ENCODE results near the gene CR1L. TPM values are rescaled to one million over a fixed set of nuclear protein-coding genes. Genes with fewer than 3 reads are reported as not detected.
A peak's percentile ranks its signal among the peaks of the same experiment; 100 is the strongest.
"Not testable (repeated sequence)": the region's sequence is repeated elsewhere in the genome, so short reads cannot be mapped to it uniquely, and the experiment has no call there.

Gene CR1L
- total RNA-seq, 1 donor from 2014 or later, result not detected

GRCh38 chr1:207646944-207647579, 2.1 kb downstream of the CR1L start:
- DNase-seq, result no peak

DNA sequence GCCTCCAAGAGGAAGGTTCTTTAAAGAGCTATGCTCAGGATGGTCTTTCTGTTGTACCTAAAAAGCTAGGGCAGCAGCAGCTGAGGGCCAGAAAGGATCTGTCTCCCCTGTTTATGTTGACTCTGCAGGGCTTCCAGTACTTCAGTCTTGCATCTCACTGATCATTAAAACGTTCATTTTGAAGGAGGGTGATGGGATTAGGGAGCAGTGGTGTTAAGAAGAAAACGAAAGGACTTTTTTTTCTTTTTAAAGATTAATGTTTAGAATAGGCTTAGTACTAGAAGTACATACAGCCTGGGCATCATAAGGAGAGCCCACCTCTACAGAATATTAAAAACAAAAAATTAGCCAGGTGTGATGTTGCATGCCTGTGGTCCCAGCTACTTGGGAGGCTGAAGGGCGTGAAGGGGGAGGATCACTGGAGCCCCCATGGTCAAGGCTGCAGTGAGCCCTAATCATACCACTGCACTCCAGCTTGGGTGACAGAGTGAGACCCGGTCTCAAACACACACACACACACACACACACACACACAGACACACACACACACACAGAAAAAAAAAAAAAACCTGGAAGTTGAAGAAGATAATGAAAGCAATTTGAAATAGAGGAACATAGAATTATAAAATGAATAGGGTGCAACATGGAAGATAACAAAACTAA, 2.9 kb downstream of the CR1L start:
- no peak for DNase-seq

- no peak for DNase-seq
These were observed 3.6 kb downstream of the CR1L start for GRCh38 chr1:207648334-207649209.

DNA sequence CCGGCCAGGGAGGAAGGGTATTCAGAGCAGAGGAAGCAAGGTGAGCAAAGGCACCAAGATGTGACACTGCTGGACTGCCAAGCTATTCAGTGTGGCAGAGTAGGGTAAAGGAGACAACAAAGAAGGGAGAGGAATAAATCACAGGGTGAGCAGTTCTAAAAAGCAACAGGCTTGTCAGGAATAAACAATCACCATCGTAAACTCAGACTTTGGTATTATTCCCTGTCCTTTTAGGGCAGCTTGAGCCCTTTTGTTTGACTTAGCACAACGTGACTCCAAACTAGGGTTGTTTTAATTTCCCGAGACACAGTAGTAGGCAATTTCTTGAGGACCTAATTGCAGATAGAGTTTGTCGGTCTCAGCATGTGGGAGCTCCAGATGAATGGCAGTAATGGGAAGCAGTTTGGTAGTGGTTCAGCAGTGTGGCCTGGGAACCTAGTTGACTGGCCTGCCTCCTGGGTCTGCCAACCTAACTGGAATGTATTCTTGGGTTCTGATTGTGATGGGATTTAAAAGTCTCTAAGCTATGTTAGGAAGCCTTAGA, 4.3 kb downstream of the CR1L start:
- no peak for DNase-seq

DNA sequence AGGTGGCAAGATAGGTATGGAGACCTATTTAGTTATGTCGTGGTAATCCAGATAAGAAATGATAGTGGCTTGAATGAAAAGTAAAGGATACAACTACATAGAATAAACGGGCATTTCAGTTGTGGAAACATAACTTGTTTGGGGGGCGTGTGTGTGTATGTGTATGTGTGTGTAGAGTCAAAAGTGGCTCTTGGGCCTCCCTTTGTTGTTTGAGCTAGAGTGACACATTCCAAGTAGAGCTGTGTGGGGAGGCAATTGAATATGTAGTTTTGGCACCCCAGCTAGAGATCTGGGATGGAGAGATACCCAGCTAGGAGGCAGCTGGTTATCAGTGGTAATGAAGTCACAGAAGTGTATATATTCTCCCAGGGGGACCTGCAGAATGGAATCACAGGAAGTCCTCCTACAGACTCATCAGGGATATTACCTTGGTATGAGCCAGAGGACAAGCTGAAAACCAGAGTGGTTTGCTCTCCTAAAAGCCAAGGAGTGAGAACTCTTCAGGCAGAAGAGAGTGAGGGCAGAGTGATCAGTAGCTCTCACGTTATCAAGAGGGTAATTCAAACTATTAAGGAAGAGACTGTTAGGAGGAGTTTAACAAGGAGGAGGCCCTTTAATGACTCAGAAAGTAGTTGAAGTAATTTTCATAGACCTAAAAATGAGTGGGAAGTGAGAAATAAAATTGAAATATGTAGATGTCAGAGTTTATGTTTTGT, 5.1 kb downstream of the CR1L start:
- no peak for DNase-seq

DNA sequence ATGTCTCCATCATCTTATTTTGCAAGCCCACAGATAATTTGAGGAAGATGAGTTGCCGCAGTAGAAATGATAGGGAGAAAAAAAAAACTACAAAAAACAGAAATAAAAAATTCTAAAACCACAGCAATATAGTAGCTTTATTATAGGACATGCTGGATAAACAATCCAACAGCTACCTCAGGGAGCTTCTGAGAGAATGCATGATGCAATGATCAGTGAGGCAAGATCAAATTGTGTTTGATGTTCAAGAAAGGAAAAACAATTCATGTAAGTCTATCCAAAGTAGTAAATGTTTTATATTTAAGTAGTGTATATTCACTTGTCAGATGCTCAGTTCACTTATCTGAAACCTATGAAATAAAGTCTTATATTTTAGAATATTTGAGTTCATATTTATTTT, 6.7 kb downstream of the CR1L start:
- DNase-seq, result no peak

DNA sequence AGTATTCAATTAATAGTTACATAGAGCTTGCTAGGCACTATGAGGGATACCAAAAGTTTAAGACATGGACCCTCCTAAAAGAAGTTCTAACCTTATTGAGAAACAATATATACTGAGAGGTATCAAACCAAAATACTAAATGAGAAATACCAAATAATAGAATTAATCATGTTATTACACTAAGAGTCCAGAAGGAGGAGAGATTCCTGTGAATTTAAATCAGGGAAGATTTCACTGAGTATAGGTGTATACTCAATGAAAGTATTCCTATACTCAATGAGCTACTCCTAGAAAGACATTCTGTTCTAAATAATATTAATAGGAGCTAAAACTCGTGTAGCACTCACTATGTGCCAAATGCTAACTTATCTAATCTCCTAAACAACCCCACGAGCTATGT, 9.4 kb downstream of the CR1L start:
- DNase-seq, result no peak

- DNase-seq, result no peak
These were observed 13.5 kb downstream of the CR1L start for GRCh38 chr1:207658408-207658807.

DNA sequence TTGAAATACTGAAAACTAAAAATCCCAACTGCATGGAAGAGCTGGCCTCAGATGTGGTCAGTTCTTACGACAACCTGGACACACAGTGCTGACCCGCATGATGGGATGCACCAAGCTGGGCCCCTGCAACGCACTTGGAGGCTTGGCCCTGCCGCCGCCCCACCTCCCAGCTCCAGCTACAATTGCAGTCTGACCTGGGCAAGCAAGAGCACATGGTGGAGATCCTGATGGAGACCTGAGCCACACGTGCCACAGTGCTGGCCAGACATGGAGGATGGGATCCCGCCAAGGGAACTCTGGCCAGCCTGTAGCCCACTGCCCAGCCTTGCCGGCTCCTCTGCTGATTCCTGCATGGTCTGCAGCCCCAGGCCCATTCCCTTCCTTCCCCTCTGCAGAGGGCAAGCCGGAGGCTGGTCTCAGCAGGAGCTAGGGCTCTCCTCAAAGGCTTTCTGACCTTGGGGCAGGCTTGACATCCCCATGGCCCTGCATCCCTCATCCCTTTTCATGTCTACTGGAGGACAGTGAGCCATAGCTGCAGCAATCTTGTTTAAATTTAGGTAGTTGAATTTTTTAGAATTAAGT, 14.1 kb downstream of the CR1L start:
- DNase-seq, result no peak

DNA sequence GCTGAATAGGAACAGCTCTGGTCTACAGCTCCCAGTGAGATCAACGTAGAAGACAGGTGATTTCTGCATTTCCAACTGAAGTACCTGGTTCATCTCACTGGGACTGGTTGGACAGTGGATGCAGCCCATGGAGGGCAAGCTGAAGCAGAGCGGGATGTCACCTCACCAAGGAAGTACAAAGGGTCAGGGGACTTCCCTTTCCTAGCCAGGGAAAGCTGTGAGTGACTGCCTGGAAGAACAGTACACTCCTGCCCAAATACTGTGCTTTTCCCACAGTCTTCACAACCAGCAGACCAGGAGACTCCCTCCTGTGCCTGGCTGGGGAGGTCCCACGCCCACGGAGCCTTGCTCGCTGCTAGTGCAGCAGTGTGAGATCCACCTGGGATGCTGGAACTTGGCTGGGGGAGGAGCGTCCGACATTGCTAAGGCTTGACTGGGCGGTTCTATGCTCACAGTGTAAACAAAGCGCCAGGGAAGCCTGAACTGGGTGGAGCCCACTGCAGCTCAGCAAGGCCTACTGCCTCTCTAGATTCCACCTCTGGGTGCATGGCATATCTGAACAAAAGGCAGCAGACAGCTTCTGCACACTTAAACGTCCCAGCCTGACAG, 14.7 kb downstream of the CR1L start:
- no peak for DNase-seq

DNA sequence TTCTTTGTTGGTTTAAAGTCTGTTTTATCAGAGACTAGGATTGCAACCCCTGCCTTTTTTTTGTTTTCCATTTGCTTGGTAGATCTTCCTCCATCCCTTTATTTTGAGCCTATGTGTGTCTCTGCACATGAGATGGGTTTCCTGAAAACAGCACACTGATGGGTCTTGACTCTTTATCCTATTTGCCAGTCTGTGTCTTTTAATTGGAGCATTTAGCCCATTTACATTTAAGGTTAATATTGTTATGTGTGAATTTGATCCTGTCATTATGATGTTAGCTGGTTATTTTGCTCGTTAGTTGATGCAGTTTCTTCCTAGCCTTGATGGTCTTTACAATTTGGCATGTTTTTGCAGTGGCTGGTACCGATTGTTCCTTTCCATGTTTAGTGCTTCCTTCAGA, 16.5 kb downstream of the CR1L start:
- DNase-seq, result not testable (repeated sequence)

DNA sequence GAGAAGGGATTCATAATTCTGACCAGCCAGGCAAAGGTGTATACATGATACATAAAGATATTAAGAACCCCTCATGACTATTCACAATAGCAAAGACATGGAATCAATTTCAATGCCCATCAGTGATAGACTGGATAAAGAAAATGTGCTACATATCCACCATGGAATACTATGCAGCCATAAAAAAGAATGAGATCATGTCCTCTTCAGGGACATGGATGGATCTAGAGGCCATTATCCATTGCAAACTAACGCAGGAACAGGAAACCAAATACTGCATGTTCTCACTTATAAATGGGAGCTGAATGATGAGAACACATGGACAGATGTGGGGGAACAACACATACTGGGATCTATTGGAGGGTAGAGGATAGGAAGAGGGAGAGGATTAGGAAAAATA, 21.4 kb downstream of the CR1L start:
- DNase-seq, result no peak

DNA sequence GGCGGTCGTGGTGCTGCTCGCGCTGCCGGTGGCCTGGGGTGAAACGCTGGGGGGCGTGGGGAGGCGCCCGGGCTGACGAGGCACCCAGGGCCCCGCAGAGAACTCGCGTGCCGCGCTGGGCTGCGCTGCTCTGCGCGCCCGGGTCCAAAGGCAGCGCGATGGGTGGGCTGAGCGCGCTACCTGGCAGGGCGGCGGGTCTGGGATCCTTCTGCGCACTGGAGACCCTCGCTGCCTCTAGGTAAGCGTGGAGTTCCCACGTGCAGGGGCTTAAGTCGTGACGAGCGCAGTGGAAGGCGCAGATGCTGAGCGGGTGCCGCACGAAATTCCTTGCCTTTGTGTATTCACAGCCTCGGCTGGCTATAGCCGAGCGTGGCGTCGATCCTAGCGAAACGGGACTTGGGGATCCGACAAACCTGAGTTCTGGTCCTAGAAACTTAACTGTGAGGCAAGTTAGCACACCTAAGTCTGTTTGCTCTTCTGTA, 24.6 kb downstream of the CR1L start:
- DNase-seq, result no peak

GRCh38 chr1:207670192-207670591, 25.3 kb downstream of the CR1L start:
- DNase-seq, result no peak

- no peak for DNase-seq
These were observed 26.1 kb downstream of the CR1L start for GRCh38 chr1:207670997-207671396.

DNA sequence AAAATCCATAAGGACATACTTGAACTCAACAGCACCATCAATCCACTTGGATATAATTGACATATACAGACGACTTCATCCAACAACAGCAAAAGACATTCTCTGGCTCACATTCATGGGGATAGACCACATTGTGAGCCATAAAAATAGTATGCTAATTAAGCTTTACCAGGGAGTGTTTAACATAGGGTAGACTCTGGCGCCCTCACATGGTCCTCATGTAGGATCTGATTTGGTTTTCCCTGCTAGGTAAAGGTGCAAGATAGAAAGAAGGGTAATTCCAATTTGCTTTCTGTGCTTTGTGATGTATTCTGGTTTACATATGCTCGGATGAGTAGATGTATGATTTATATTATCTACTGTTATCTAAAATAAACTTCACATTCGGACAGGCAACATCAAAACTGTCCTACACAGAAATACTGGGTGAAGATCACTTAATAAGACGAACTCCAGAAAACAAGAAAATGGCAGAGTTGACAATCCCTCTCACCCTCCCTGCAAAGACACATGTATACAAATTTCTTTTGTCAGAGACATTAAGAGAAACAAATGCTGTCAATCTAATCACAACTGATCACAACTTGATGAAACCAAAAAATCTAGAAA, 27.7 kb downstream of the CR1L start:
- peak; percentile 33 for DNase-seq

- no peak for DNase-seq
These were observed 28.5 kb downstream of the CR1L start for GRCh38 chr1:207673399-207673798.

DNA sequence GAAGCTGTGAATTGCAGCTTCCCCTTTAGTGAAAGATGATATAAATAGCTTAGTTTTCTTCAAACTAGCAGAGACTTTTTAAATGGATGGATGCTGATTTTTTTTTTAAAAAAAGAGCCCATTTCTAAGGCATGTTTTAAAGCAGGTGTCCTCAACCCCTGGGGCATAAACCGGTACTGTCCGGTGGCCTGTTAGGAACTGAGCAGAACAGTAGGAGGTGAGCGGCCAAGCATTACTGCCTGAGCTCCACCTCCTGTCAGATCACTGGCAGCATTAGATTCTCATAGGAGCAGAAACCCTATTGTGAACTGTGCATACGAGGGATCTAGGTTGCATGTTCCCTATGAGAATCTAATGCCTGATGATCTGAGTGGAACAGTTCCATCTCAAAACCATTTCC, 31.2 kb downstream of the CR1L start:
- no peak for DNase-seq

DNA sequence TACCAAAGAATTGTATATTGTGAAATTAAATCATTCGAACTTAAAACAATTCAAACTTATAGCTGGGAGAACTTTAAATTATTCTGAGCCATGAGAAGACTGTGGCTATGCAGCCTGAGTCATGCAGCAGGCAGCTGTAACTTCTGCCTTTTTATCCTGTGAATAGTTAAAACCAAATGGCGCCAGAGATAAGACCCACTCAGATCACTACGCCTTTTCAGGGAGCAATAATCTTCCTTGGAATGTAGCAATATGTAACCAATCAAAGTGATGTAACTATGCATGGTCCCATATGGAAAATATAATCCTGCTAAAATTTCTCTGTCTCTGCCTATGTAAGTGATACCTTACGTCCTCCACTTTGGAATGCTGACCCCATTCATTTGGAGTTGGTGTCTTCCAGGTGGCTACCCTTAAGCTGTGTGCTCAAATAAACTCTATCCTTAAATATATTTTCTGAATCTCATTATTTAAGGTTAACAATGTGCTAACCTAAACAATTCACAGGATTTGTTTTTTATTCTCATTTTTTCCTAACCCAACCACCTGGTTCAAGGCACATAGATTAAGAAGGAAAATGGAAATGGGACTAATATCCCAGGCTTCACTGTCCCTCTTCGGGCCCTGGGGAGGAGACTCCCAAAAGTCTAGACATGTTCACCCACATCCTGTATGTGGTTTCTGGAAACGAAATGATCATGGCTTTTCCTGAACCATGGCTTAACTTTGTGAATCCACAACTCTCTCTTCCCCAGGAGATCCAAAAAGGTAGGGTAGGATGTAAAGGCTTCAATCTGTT, 35.9 kb downstream of the CR1L start:
- DNase-seq, result not testable (repeated sequence)

- DNase-seq, result not testable (repeated sequence)
These were observed 38.0 kb downstream of the CR1L start for GRCh38 chr1:207682872-207683434.
